Astrocyte (in vitro differentiated cells and primary cell): ENCODE measurements around the gene ABCB8.

ENCODE experiments used
- EZH2 ChIP-seq: IDR thresholded peaks from 2 replicates; pipeline ENCODE4 v1.6.1; 2012; ENCODE audit warnings: mild to moderate bottlenecking, low read length, inconsistent platforms; ENCODE audit not compliant: insufficient read depth
- TF ChIP-seq, protein P1 (sequence below): IDR thresholded peaks from 2 replicates; pipeline ENCODE4 v1.5.1; 2011; ENCODE audit warnings: low read depth, mild to moderate bottlenecking, inconsistent platforms, low read length, moderate library complexity; ENCODE audit not compliant: insufficient read depth

- TF ChIP-seq, protein P1, sequence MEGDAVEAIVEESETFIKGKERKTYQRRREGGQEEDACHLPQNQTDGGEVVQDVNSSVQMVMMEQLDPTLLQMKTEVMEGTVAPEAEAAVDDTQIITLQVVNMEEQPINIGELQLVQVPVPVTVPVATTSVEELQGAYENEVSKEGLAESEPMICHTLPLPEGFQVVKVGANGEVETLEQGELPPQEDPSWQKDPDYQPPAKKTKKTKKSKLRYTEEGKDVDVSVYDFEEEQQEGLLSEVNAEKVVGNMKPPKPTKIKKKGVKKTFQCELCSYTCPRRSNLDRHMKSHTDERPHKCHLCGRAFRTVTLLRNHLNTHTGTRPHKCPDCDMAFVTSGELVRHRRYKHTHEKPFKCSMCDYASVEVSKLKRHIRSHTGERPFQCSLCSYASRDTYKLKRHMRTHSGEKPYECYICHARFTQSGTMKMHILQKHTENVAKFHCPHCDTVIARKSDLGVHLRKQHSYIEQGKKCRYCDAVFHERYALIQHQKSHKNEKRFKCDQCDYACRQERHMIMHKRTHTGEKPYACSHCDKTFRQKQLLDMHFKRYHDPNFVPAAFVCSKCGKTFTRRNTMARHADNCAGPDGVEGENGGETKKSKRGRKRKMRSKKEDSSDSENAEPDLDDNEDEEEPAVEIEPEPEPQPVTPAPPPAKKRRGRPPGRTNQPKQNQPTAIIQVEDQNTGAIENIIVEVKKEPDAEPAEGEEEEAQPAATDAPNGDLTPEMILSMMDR: no peak
- TF ChIP-seq EZH2: no peak
Observed at GRCh38 chr7:151066273-151066974, 38.2 kb downstream of the ABCB8 start.
